GM12878 (cell line): Measurements from ENCODE around the gene ARPC5L. TPM values are rescaled to one million over a fixed set of nuclear protein-coding genes. Genes with fewer than 3 reads are reported as not detected.

ENCODE experiments used
- ATAC-seq: fragments of 200-7000 bp; cut with Tn5 transposase; 3 replicates; pipeline ENCODE4 v1.9.1; 2020; ENCODE audit warnings: mild to moderate bottlenecking, moderate library complexity
- BruUV-seq: library from RNA; stranded (reverse); fragments of 400-500 nt; replicated peaks from 2 replicates; lab custom pipeline; 2021; lab: Mats Ljungman, UMichigan
- CTCF ChIA-PET: fragments of 300-600 bp; sonication (Branson Sonifier 250); formaldehyde crosslinking; extraction: SDS; loops from one replicate; lab custom pipeline; 2021; ENCODE audit warnings: inconsistent platforms; lab: Yijun Ruan, JAX
- POLR2A ChIA-PET: fragments of 350-600 bp; formaldehyde crosslinking; extraction: SDS; loops from one replicate; lab custom pipeline; 2021; ENCODE audit warnings: inconsistent platforms; lab: Charles Lee
- RAD21 ChIA-PET: fragments of 300-600 bp; sonication (Branson Sonifier 250); formaldehyde crosslinking; loops from one replicate; lab custom pipeline; 2023; ENCODE audit warnings: antibody characterized with exemption; ENCODE audit not compliant: unreplicated experiment; lab: Charles Lee
- SMC1A ChIA-PET: fragments of 300-600 bp; sonication (Branson Sonifier 250); formaldehyde crosslinking; loops from one replicate; lab custom pipeline; 2023; ENCODE audit not compliant: unreplicated experiment, uncharacterized antibody; lab: Charles Lee
- DNase-seq: peaks from one replicate; pipeline ENCODE4 v3.0.0-alpha.2; 2011; ENCODE audit warnings: low read depth, low spot score
- FAIRE-seq: peaks from 3 replicates; lab custom pipeline; 2011; peaks lifted over from hg19 to GRCh38; lab: Jason Lieb, UNC
- H2AFZ ChIP-seq: 2 replicates; pipeline ENCODE4 v1.6.0; 2011; ENCODE audit warnings: low read depth, low read length, control low read depth; ENCODE audit not compliant: control insufficient read depth
- H3K27ac ChIP-seq: 2 replicates; pipeline ENCODE4 v1.5.1; 2011; ENCODE audit warnings: control low read depth; ENCODE audit not compliant: control insufficient read depth, insufficient read depth
- H3K27me3 ChIP-seq, 2 experiments: replicated peaks in 1 of 2; 2 replicates each; pipeline versions ENCODE4 v1.6.0 to v1.6.1; 2011; ENCODE audit warnings: low read length in 1 of 2; ENCODE audit not compliant: control insufficient read depth in 2 of 2, insufficient read depth in 2 of 2
- H3K36me3 ChIP-seq, 2 experiments: 2 replicates each; pipeline ENCODE4 v1.5.1; 2011; ENCODE audit warnings: low read length in 1 of 2; ENCODE audit not compliant: control insufficient read depth in 2 of 2, insufficient read depth in 2 of 2
- H3K4me1 ChIP-seq: 2 replicates; pipeline ENCODE4 v1.6.1; 2011; ENCODE audit warnings: mild to moderate bottlenecking, low read length, moderate library complexity, mixed read lengths; ENCODE audit not compliant: control insufficient read depth, insufficient read depth
- H3K4me2 ChIP-seq: 2 replicates; pipeline ENCODE4 v1.6.0; 2011; ENCODE audit warnings: control low read depth; ENCODE audit not compliant: control insufficient read depth, insufficient read depth
- H3K4me3 ChIP-seq: fragments of 200-600 bp; sonication (generic); 2 replicates; pipeline ENCODE4 v1.5.1; 2016
- H3K79me2 ChIP-seq: 2 replicates; pipeline ENCODE4 v1.6.0; 2011; ENCODE audit warnings: low read length; ENCODE audit not compliant: control insufficient read depth, insufficient read depth
- H3K9ac ChIP-seq: 2 replicates; pipeline ENCODE4 v1.8.0; 2011; ENCODE audit warnings: low read length, control low read depth, mixed read lengths; ENCODE audit not compliant: control insufficient read depth, insufficient read depth
- H3K9me3 ChIP-seq: replicated peaks from 3 replicates; pipeline ENCODE4 v1.5.1; 2011; ENCODE audit warnings: mild to moderate bottlenecking, low read length; ENCODE audit not compliant: control insufficient read depth, insufficient read depth
- H4K20me1 ChIP-seq: 2 replicates; pipeline ENCODE4 v1.6.0; 2011; ENCODE audit not compliant: control insufficient read depth, insufficient read depth
- BACH1 ChIP-seq: fragments of 450-650 bp; IDR thresholded peaks from 2 replicates; pipeline ENCODE4 v1.6.1; 2017; ENCODE audit warnings: mild to moderate bottlenecking, borderline replicate concordance
- FOS ChIP-seq: IDR thresholded peaks from 3 replicates; pipeline ENCODE4 v1.6.1; 2011; ENCODE audit warnings: borderline replicate concordance; ENCODE audit not compliant: insufficient read length; ENCODE audit errors: extremely low read depth
- NKRF ChIP-seq: fragments of 450-650 bp; conservative IDR thresholded peaks from 2 replicates; pipeline ENCODE4 v1.6.1; 2017; ENCODE audit warnings: mild to moderate bottlenecking, moderate library complexity
- ZNF274 ChIP-seq: IDR thresholded peaks from one replicate; pipeline ENCODE4 v1.8.0; 2011; ENCODE audit not compliant: insufficient read length, insufficient read depth
- WGBS: methylation state at CpG from one replicate; pipeline ENCODE4 v1.1.6; 2016; ENCODE audit warnings: low lambda C conversion rate; ENCODE audit not compliant: insufficient replicate concordance, insufficient coverage; ENCODE audit errors: missing lambda C conversion rate; 5-methylcytosine and 5-hydroxymethylcytosine counted together
- in situ Hi-C: fragments of 300-500 bp; cut with MboI; formaldehyde crosslinking; loops from 9 replicates; pipeline ENCODE4 v1.14.3; 2018; ENCODE audit warnings: mixed read lengths
- intact Hi-C: fragments of 100-400 bp; cut with micrococcal nuclease; formaldehyde crosslinking; loops from one replicate; pipeline ENCODE4 v1.14.2; 2022; ENCODE audit not compliant: unreplicated experiment
- polyA plus RNA-seq, 11 experiments: library from polyadenylated mRNA; depleted of rRNA in 4 of 11; unstranded in 6 of 11; stranded (reverse) in 5 of 11; fragments of >200 nt; fragmentation: Nextera tagmentation in 4 of 11; fragmentation: Illumina TruSeq in 1 of 11; extraction: Ambion mirVana in 4 of 11; extraction: Trizol in 1 of 11; gene quantifications; 1 replicate in 1 of 11; 2 replicates in 10 of 11; pipeline versions ENCODE4 v1.2.1 to v1.2.3, GENCODE V29; 2011 to 2016; ENCODE audit warnings: inconsistent platforms in 2 of 11, missing spikeins in 2 of 11, low read depth in 1 of 11
- total RNA-seq, 4 experiments: library from RNA; depleted of rRNA in 3 of 4; stranded (reverse); fragments of >200 nt in 3 of 4; fragmentation: Illumina TruSeq in 1 of 4; extraction: Trizol in 1 of 4; gene quantifications; 2 replicates each; pipeline versions ENCODE4 v1.2.1 to v1.2.3, GENCODE V29; 2013 to 2021

ARPC5L gene
- total and polyA plus RNA-seq, 10 of the 15 experiments (the other 5 are each of a cell fraction or from before 2014, with no cell fraction given): 42.3 to 207 (median 104) TPM

- H3K4me1 ChIP-seq: peaks cover 4% of the 10 kb centered on the region; the same call in 1 of the 2 replicates
- TF ChIP-seq FOS: no peak
- TF ChIP-seq ZNF274: no peak
- no peak for TF ChIP-seq NKRF
- TF ChIP-seq BACH1: no peak
- TF ChIP-seq, all 136 proteins: peak for 0
- H2AFZ ChIP-seq: no peak overlapping the region; the same call in 1 of the 2 replicates
- H3K27me3 ChIP-seq: no peaks in the 10 kb centered on the region
- no peaks in the 10 kb centered on the region for H3K9me3 ChIP-seq
- H4K20me1 ChIP-seq: no peaks in the 10 kb centered on the region
- ChIA-PET CTCF (interaction anchor here (0.9 to 4.1 kb wide), 2 partner anchors 12 to 23 kb away, joined by 3 to 21 read pairs; no protein-coding TSS in a partner anchor), RAD21 (no interaction called here), SMC1A (interaction anchor here (0.6 to 1.2 kb wide), 4 partner anchors 9 to 1348 kb away, joined by 3 to 4 read pairs (median 3); no protein-coding TSS in a partner anchor), POLR2A (no interaction called here)
- no TSS peak for BruUV-seq
- 6% methylated on average over 2 of the region's 2 CpGs for WGBS
- no peak overlapping the region for H3K27ac ChIP-seq
- DNase-seq: no peak
- FAIRE-seq: no peak
- H3K9ac ChIP-seq: no peak overlapping the region
- in situ Hi-C loops: no loop called here
- ATAC-seq: no peak
- H3K4me2 ChIP-seq: no peak overlapping the region
- no peaks in the 10 kb centered on the region for H3K36me3 ChIP-seq
- no peaks in the 10 kb centered on the region for H3K79me2 ChIP-seq
- intact Hi-C loops: no loop called here
- no peak overlapping the region for H3K4me3 ChIP-seq
These were observed 33.2 kb upstream of the ARPC5L start for GRCh38 chr9:124828489-124829333.
